ENCODE data around the gene NCL. TPM values are rescaled to one million over a fixed set of nuclear protein-coding genes. Genes with fewer than 3 reads are reported as not detected.

The NCL gene
- total RNA-seq, 1 donor from 2014 or later: 603 TPM

DNA sequence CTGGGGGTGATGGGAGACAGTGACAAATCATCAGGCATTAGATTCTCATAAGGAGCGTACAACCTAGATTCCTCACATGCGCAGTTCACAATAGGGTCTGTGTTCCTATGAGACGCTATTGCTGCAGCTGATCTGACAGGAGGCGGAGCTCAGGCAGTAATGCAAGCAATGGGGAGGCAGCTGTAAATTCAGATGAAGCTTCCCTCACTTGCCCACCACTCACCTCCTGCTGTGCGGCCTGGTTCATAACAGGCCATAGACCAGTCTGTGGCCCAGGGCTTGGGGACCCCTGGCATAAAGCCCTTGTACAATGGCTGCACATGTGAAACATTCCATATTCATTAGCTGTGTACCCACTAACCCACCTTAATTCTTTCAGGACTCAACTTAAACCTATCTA is 47.9 kb upstream of the NCL start:
- Histone ChIP-seq H3K4me3 (ENCODE audit: insufficient read depth, low read depth, low read length) (no peak overlapping the region), H3K36me3 (ENCODE audit: insufficient read depth, low read length) (no peaks in the 10 kb centered on the region), H2AFZ (ENCODE audit: low read depth, low read length) (no peak overlapping the region), H4K20me1 (ENCODE audit: insufficient read depth, low read length) (no peaks in the 10 kb centered on the region), H3K79me2 (ENCODE audit: insufficient read depth, low read length) (no peaks in the 10 kb centered on the region), H3K27ac (ENCODE audit: low read depth, low read length) (no peak overlapping the region), H3K27me3 (ENCODE audit: insufficient read depth, low read length) (no peaks in the 10 kb centered on the region), H3K4me2 (ENCODE audit: low read length) (no peak overlapping the region), H3K4me1 (ENCODE audit: insufficient read depth, low read length) (peaks cover 9% of the 10 kb centered on the region), H3K9me3 (ENCODE audit: insufficient read depth, low read depth, low read length) (no peaks in the 10 kb centered on the region), H3K9ac (ENCODE audit: low read length) (no peak overlapping the region)
- H3K27me3 Mint-ChIP-seq (ENCODE audit: low read depth, unreplicated experiment): no peaks in the 10 kb centered on the region
- DNase-seq (ENCODE audit: low read depth): peak; percentile 10
- FAIRE-seq: no peak
- H3K36me3 Mint-ChIP-seq (ENCODE audit: low read depth, unreplicated experiment): no peaks in the 10 kb centered on the region
- TF ChIP-seq EZH2 (IDR thresholded peaks at IDR 0.05; ENCODE audit: insufficient read depth, low read length): no peak
- TF ChIP-seq, protein P1, sequence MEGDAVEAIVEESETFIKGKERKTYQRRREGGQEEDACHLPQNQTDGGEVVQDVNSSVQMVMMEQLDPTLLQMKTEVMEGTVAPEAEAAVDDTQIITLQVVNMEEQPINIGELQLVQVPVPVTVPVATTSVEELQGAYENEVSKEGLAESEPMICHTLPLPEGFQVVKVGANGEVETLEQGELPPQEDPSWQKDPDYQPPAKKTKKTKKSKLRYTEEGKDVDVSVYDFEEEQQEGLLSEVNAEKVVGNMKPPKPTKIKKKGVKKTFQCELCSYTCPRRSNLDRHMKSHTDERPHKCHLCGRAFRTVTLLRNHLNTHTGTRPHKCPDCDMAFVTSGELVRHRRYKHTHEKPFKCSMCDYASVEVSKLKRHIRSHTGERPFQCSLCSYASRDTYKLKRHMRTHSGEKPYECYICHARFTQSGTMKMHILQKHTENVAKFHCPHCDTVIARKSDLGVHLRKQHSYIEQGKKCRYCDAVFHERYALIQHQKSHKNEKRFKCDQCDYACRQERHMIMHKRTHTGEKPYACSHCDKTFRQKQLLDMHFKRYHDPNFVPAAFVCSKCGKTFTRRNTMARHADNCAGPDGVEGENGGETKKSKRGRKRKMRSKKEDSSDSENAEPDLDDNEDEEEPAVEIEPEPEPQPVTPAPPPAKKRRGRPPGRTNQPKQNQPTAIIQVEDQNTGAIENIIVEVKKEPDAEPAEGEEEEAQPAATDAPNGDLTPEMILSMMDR (IDR thresholded peaks at IDR 0.05; ENCODE audit: insufficient read depth, low read depth, low read length): no peak
- no peak overlapping the region for H3K4me3 Mint-ChIP-seq (ENCODE audit: unreplicated experiment)
- no peaks in the 10 kb centered on the region for H3K9me3 Mint-ChIP-seq (ENCODE audit: unreplicated experiment)
- H3K4me1 Mint-ChIP-seq (ENCODE audit: low read depth, unreplicated experiment): no peaks in the 10 kb centered on the region
- no peak overlapping the region for H3K27ac Mint-ChIP-seq (ENCODE audit: unreplicated experiment)

DNA sequence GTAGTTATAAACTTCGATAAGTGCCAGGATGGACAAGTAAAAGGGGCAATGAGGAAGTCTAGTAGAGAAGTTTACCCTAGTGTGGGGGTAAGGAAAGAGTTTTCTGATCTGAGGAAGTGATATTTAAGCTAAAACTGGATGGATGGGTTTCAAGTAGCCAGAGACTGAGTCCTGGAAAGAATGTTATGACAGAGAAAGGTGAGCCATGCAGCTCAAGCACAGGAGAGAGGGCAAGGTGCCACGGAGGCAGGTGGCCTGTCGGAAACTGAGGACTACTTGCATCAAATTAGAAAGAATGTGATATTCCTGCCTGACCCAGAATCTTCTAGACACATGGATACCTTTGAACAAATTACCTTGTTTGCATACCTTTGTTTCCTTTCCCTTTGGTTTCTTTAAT is 39.5 kb upstream of the NCL start:
- no peak overlapping the region for H3K27ac Mint-ChIP-seq (ENCODE audit: unreplicated experiment)
- no peak for TF ChIP-seq EZH2 (IDR thresholded peaks at IDR 0.05; ENCODE audit: insufficient read depth, low read length)
- TF ChIP-seq, protein P1 (IDR thresholded peaks at IDR 0.05; ENCODE audit: insufficient read depth, low read depth, low read length): no peak

DNA sequence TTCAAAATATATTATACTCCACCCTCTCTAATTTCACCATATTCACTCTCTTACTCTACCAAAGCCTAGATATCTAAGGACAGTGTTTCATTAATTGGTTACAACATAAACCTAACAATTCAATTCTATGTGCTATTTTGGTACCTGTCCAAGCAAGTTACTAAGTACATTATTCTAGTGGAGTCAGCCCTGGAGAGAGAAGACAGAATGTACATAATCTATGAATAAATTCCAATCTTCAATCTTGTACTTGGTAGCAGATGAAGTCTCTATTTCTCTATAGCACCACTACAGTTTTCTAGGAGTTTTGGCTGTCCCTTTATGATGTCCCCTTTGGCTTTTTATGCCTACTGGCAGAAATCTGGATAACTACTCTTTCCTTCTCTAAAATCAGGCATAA is 38.3 kb upstream of the NCL start:
- Mint-ChIP-seq H3K4me1 (ENCODE audit: low read depth, unreplicated experiment) (no peaks in the 10 kb centered on the region), H3K27me3 (ENCODE audit: low read depth, unreplicated experiment) (no peaks in the 10 kb centered on the region), H3K4me3 (ENCODE audit: unreplicated experiment) (no peak overlapping the region), H3K36me3 (ENCODE audit: low read depth, unreplicated experiment) (no peaks in the 10 kb centered on the region), H3K27ac (ENCODE audit: unreplicated experiment) (no peak overlapping the region), H3K9me3 (ENCODE audit: unreplicated experiment) (no peaks in the 10 kb centered on the region)
- no peaks in the 10 kb centered on the region for H3K27me3 ChIP-seq (ENCODE audit: insufficient read depth, low read length)
- H3K36me3 ChIP-seq (ENCODE audit: insufficient read depth, low read length): no peaks in the 10 kb centered on the region
- H4K20me1 ChIP-seq (ENCODE audit: insufficient read depth, low read length): no peaks in the 10 kb centered on the region
- no peaks in the 10 kb centered on the region for H3K79me2 ChIP-seq (ENCODE audit: insufficient read depth, low read length)
- H2AFZ ChIP-seq (ENCODE audit: low read depth, low read length): no peak overlapping the region
- H3K9ac ChIP-seq (ENCODE audit: low read length): no peak overlapping the region
- DNase-seq (ENCODE audit: low read depth) (no peak), FAIRE-seq (no peak)
- H3K4me3 ChIP-seq (ENCODE audit: insufficient read depth, low read depth, low read length): no peak overlapping the region
- H3K9me3 ChIP-seq (ENCODE audit: insufficient read depth, low read depth, low read length): no peaks in the 10 kb centered on the region
- H3K4me2 ChIP-seq (ENCODE audit: low read length): no peak overlapping the region
- H3K27ac ChIP-seq (ENCODE audit: low read depth, low read length): no peak overlapping the region
- TF ChIP-seq EZH2 (IDR thresholded peaks at IDR 0.05; ENCODE audit: insufficient read depth, low read length): no peak
- TF ChIP-seq, protein P1 (IDR thresholded peaks at IDR 0.05; ENCODE audit: insufficient read depth, low read depth, low read length): no peak
- H3K4me1 ChIP-seq (ENCODE audit: insufficient read depth, low read length): no peaks in the 10 kb centered on the region

More for the DNA sequence above, 39.5 kb upstream of the NCL start:
- H3K9me3 Mint-ChIP-seq (ENCODE audit: unreplicated experiment): no peaks in the 10 kb centered on the region
- no peak for FAIRE-seq
- H4K20me1 ChIP-seq (ENCODE audit: insufficient read depth, low read length): no peaks in the 10 kb centered on the region
- H3K9me3 ChIP-seq (ENCODE audit: insufficient read depth, low read depth, low read length): no peaks in the 10 kb centered on the region
- no peaks in the 10 kb centered on the region for H3K36me3 Mint-ChIP-seq (ENCODE audit: low read depth, unreplicated experiment)
- no peak overlapping the region for H2AFZ ChIP-seq (ENCODE audit: low read depth, low read length)
- H3K27me3 ChIP-seq (ENCODE audit: insufficient read depth, low read length): no peaks in the 10 kb centered on the region
- no peaks in the 10 kb centered on the region for H3K79me2 ChIP-seq (ENCODE audit: insufficient read depth, low read length)
- no peak overlapping the region for H3K9ac ChIP-seq (ENCODE audit: low read length)
- H3K4me3 ChIP-seq (ENCODE audit: insufficient read depth, low read depth, low read length): no peak overlapping the region
- no peak for DNase-seq (ENCODE audit: low read depth)
- H3K4me3 Mint-ChIP-seq (ENCODE audit: unreplicated experiment): no peak overlapping the region
- no peaks in the 10 kb centered on the region for H3K36me3 ChIP-seq (ENCODE audit: insufficient read depth, low read length)
- H3K27me3 Mint-ChIP-seq (ENCODE audit: low read depth, unreplicated experiment): no peaks in the 10 kb centered on the region
- no peak overlapping the region for H3K27ac ChIP-seq (ENCODE audit: low read depth, low read length)
- no peak overlapping the region for H3K4me2 ChIP-seq (ENCODE audit: low read length)
- no peaks in the 10 kb centered on the region for H3K4me1 Mint-ChIP-seq (ENCODE audit: low read depth, unreplicated experiment)
- no peaks in the 10 kb centered on the region for H3K4me1 ChIP-seq (ENCODE audit: insufficient read depth, low read length)

All from astrocyte (in vitro differentiated cells and primary cell).